NCI-H1694 (cell line): ENCODE results near the gene PNMT.
A peak's percentile ranks its signal among the peaks of the same experiment; 100 is the strongest.

ENCODE experiments used
- DNase-seq: peaks from one replicate; lab custom pipeline; 2025; lab: John Stamatoyannopoulos, UW

PNMT gene

GRCh38 chr17:39669897-39670735 is 1.9 kb downstream of the PNMT start:
- DNase-seq, result no peak

GRCh38 chr17:39670746-39671145 is 2.5 kb downstream of the PNMT start:
- DNase-seq, result no peak

- peak; percentile 16 for DNase-seq
Measured at GRCh38 chr17:39671651-39672521, 3.6 kb downstream of the PNMT start.

- no peak for DNase-seq
Measured at GRCh38 chr17:39672522-39673334, 4.5 kb downstream of the PNMT start.

- DNase-seq, result no peak
Measured at GRCh38 chr17:39673335-39674081, 5.3 kb downstream of the PNMT start.

- no peak for DNase-seq
Measured at GRCh38 chr17:39674179-39674578, 5.9 kb downstream of the PNMT start.

- no peak for DNase-seq
Measured at GRCh38 chr17:39674702-39675389, 6.6 kb downstream of the PNMT start.

- no peak for DNase-seq
Measured at GRCh38 chr17:39675390-39676082, 7.3 kb downstream of the PNMT start.

GRCh38 chr17:39676198-39676819 is 8.1 kb downstream of the PNMT start:
- no peak for DNase-seq

- no peak for DNase-seq
Measured at GRCh38 chr17:39677072-39677471, 8.8 kb downstream of the PNMT start.

GRCh38 chr17:39677542-39678339 is 9.5 kb downstream of the PNMT start:
- no peak for DNase-seq

- no peak for DNase-seq
Measured at GRCh38 chr17:39678340-39679116, 10.3 kb downstream of the PNMT start.

- no peak for DNase-seq
Measured at GRCh38 chr17:39679521-39680192, 11.4 kb downstream of the PNMT start.

GRCh38 chr17:39683295-39683939 is 15.2 kb downstream of the PNMT start:
- DNase-seq, result no peak

GRCh38 chr17:39684369-39685192 is 16.3 kb downstream of the PNMT start:
- DNase-seq, result no peak

- DNase-seq, result no peak
Measured at GRCh38 chr17:39687101-39687545, 18.9 kb downstream of the PNMT start.
